K562 (cell line): ENCODE data around the gene NAA38. TPM values are rescaled to one million over a fixed set of nuclear protein-coding genes. Genes with fewer than 3 reads are reported as not detected.

Experiments
- ATAC-seq: fragments of 200-7000 bp; cut with Tn5 transposase; 3 replicates; pipeline ENCODE4 v1.9.1; 2020; ENCODE audit warnings: moderate library complexity
- BruUV-seq: library from RNA; stranded (reverse); fragments of 400-500 nt; replicated peaks from 2 replicates; lab custom pipeline; 2021; lab: Mats Ljungman, UMichigan
- CTCF ChIA-PET: fragments of 300-600 bp; formaldehyde crosslinking; extraction: SDS; loops from one replicate; lab custom pipeline; 2021; ENCODE audit warnings: low intra/inter-chr PET ratio; lab: Yijun Ruan, JAX
- POLR2A ChIA-PET: fragments of 300-600, 350-650 bp; sonication (Branson Sonifier 250); formaldehyde crosslinking; extraction: SDS; loops from one replicate; lab custom pipeline; 2021; ENCODE audit warnings: antibody characterized with exemption, inconsistent platforms; lab: Yijun Ruan, JAX
- DNase-seq, 4 experiments: peaks; one replicate each; pipeline versions ENCODE4 v3.0.0 to v3.0.0-alpha.2; 2011 to 2018; ENCODE audit warnings: low spot score in 3 of 4, mixed read lengths in 3 of 4; ENCODE audit errors: extremely low read depth in 1 of 4
- FAIRE-seq: peaks from 2 replicates; lab custom pipeline; 2011; peaks lifted over from hg19 to GRCh38; lab: Jason Lieb, UNC
- H2AFZ ChIP-seq: 2 replicates; pipeline ENCODE4 v1.6.0; 2011; ENCODE audit warnings: low read depth, low read length, control low read depth, inconsistent platforms
- H3K27ac ChIP-seq: fragments of 200-600 bp; 3 replicates; pipeline ENCODE4 v1.8.0; 2011; ENCODE audit warnings: low read depth, mild to moderate bottlenecking, control low read depth, inconsistent platforms, low read length, moderate library complexity, mixed read lengths; ENCODE audit errors: extremely low read depth
- H3K27me3 ChIP-seq, 2 experiments: fragments of 300-600 bp in 1 of 2; 2 replicates in 1 of 2; 3 replicates in 1 of 2; pipeline versions ENCODE4 v1.6.0 to v1.8.0; 2011; ENCODE audit warnings: inconsistent platforms in 2 of 2, low read length in 2 of 2, mild to moderate bottlenecking in 1 of 2, mixed read lengths in 1 of 2, moderate library complexity in 1 of 2; ENCODE audit not compliant: control insufficient read depth in 2 of 2, insufficient read depth in 2 of 2
- H3K36me3 ChIP-seq: fragments of 300-600 bp; 3 replicates; pipeline ENCODE4 v1.8.0; 2011; ENCODE audit warnings: mild to moderate bottlenecking, low read length, inconsistent platforms; ENCODE audit not compliant: control insufficient read depth, insufficient read depth
- H3K4me1 ChIP-seq, 2 experiments: fragments of 200-600 bp in 1 of 2; replicated peaks in 1 of 2; 2 replicates in 1 of 2; 3 replicates in 1 of 2; pipeline versions ENCODE4 v1.5.1 to v1.8.0; 2011; ENCODE audit warnings: inconsistent platforms in 2 of 2, low read length in 2 of 2, mild to moderate bottlenecking in 1 of 2, mixed read lengths in 1 of 2, moderate library complexity in 1 of 2; ENCODE audit not compliant: control insufficient read depth in 2 of 2, insufficient read depth in 2 of 2
- H3K4me2 ChIP-seq: 2 replicates; pipeline ENCODE4 v1.6.1; 2011; ENCODE audit warnings: low read length, control low read depth, inconsistent platforms, mixed read lengths; ENCODE audit not compliant: insufficient read depth
- H3K4me3 ChIP-seq: fragments of 200-600 bp; sonication (generic), shearing (Covaris generic); 2 replicates; pipeline ENCODE4 v1.5.1; 2016; ENCODE audit warnings: control low read depth, inconsistent platforms
- H3K79me2 ChIP-seq: fragments of 200-600 bp; 3 replicates; pipeline ENCODE4 v1.8.0; 2011; ENCODE audit warnings: low read length, inconsistent platforms; ENCODE audit not compliant: control insufficient read depth, insufficient read depth
- H3K9ac ChIP-seq, 2 experiments: 2 replicates each; pipeline versions ENCODE4 v1.6.0 to v1.6.1; 2011; ENCODE audit warnings: low read depth in 2 of 2, low read length in 2 of 2, control low read depth in 1 of 2, inconsistent platforms in 1 of 2, mild to moderate bottlenecking in 1 of 2, mixed read lengths in 1 of 2; ENCODE audit not compliant: insufficient read depth in 1 of 2
- H3K9me1 ChIP-seq: one replicate; pipeline ENCODE4 v1.6.0; 2011; ENCODE audit warnings: inconsistent platforms, mild to moderate bottlenecking, low read length, moderate library complexity; ENCODE audit not compliant: control insufficient read depth, insufficient read depth
- H3K9me3 ChIP-seq: replicated peaks from 2 replicates; pipeline ENCODE4 v1.5.1; 2011; ENCODE audit warnings: low read depth, low read length, inconsistent platforms; ENCODE audit not compliant: control insufficient read depth, insufficient read depth
- H4K20me1 ChIP-seq: replicated peaks from 2 replicates; pipeline ENCODE4 v1.6.1; 2011; ENCODE audit warnings: low read length, inconsistent platforms, mixed read lengths; ENCODE audit not compliant: control insufficient read depth, insufficient read depth
- GMEB1 ChIP-seq: fragments of 250-450 bp; sonication (Bioruptor Pico); IDR thresholded peaks from 2 replicates; pipeline ENCODE4 v1.4.0; 2020; ENCODE audit warnings: mild to moderate bottlenecking
- HDAC1 ChIP-seq, 2 experiments: fragments of 450-650 bp; IDR thresholded peaks; 2 replicates each; pipeline ENCODE4 v1.6.1; 2016 to 2017; ENCODE audit warnings: inconsistent platforms in 1 of 2, mild to moderate bottlenecking in 1 of 2, moderate library complexity in 1 of 2
- HSF4 ChIP-seq: fragments of 250-450 bp; sonication (Bioruptor Pico); IDR thresholded peaks from 2 replicates; pipeline ENCODE4 v2.1.2; 2022; ENCODE audit warnings: mild to moderate bottlenecking, moderate library complexity, borderline replicate concordance
- KAT7 ChIP-seq: sonication (generic); formaldehyde crosslinking; IDR thresholded peaks from 2 replicates; pipeline ENCODE4 v1.8.0; 2022; ENCODE audit warnings: missing genetic modification reagents, mild to moderate bottlenecking, borderline replicate concordance
- MAZ ChIP-seq, 2 experiments: fragments of 450-650 bp in 1 of 2; sonication (generic) in 1 of 2; formaldehyde crosslinking; IDR thresholded peaks in 1 of 2; conservative IDR thresholded peaks in 1 of 2; 2 replicates each; pipeline versions ENCODE4 v1.4.0 to v1.5.0; 2020; ENCODE audit warnings: mild to moderate bottlenecking in 1 of 2, missing genetic modification reagents in 1 of 2
- MLX ChIP-seq, 2 experiments: fragments of 450-650 bp in 1 of 2; sonication (generic) in 1 of 2; formaldehyde crosslinking; conservative IDR thresholded peaks; 2 replicates each; pipeline versions ENCODE4 v1.4.0 to v1.8.1; 2020 to 2022; ENCODE audit warnings: mild to moderate bottlenecking in 1 of 2, missing genetic modification reagents in 1 of 2
- NFATC3 ChIP-seq: fragments of 450-650 bp; IDR thresholded peaks from 2 replicates; pipeline ENCODE4 v1.6.1; 2017; ENCODE audit warnings: mild to moderate bottlenecking
- NR2C1 ChIP-seq, 2 experiments: fragments of 450-650 bp; IDR thresholded peaks; 2 replicates each; pipeline ENCODE4 v1.6.1; 2017; ENCODE audit warnings: mild to moderate bottlenecking in 2 of 2, antibody characterized with exemption in 1 of 2, inconsistent platforms in 1 of 2, missing compliant biosample characterization in 1 of 2, missing genetic modification characterization in 1 of 2
- RBM15 ChIP-seq: fragments of 200-400 bp; formaldehyde crosslinking; IDR thresholded peaks from 2 replicates; pipeline ENCODE4 v1.6.1; 2018; ENCODE audit warnings: mild to moderate bottlenecking, low read length, moderate library complexity; ENCODE audit not compliant: insufficient read depth
- RCOR1 ChIP-seq, 2 experiments: IDR thresholded peaks; 2 replicates each; pipeline ENCODE4 v1.6.1; 2012; ENCODE audit warnings: low read depth in 2 of 2, low read length in 2 of 2, borderline replicate concordance in 1 of 2, improper control_type of control experiment in 1 of 2
- TARDBP ChIP-seq: fragments of 450-650 bp; IDR thresholded peaks from 2 replicates; pipeline ENCODE4 v1.6.1; 2016
- ZBED1 ChIP-seq: IDR thresholded peaks from 2 replicates; pipeline ENCODE4 v1.6.1; 2014
- ZFPM2 ChIP-seq: fragments of 250-450 bp; sonication (Bioruptor Pico); IDR thresholded peaks from 2 replicates; pipeline ENCODE4 v1.5.1; 2022; ENCODE audit warnings: mild to moderate bottlenecking
- ZKSCAN8 ChIP-seq: fragments of 200-800 bp; sonication (Bioruptor generic); IDR thresholded peaks from 2 replicates; pipeline ENCODE4 v1.6.1; 2016; ENCODE audit warnings: missing genetic modification characterization, missing compliant biosample characterization
- ZNF133 ChIP-seq: fragments of 250-450 bp; sonication (Bioruptor Pico); IDR thresholded peaks from 2 replicates; pipeline ENCODE4 v1.4.0; 2020; ENCODE audit warnings: mild to moderate bottlenecking
- ZNF184 ChIP-seq: sonication (generic); formaldehyde crosslinking; IDR thresholded peaks from 2 replicates; pipeline ENCODE4 v1.5.0; 2020; ENCODE audit warnings: missing genetic modification reagents
- ZNF24 ChIP-seq: fragments of 450-650 bp; IDR thresholded peaks from 2 replicates; pipeline ENCODE4 v1.6.1; 2016
- ZNF77 ChIP-seq: fragments of 250-450 bp; sonication (Bioruptor Pico); IDR thresholded peaks from 2 replicates; pipeline ENCODE4 v1.5.0; 2020
- WGBS: fragments of 100-300 bp; shearing (Covaris generic); methylation state at CpG from one replicate; pipeline ENCODE4 v1.1.6; 2016; ENCODE audit warnings: low coverage, mixed read lengths; ENCODE audit not compliant: insufficient coverage; ENCODE audit errors: missing lambda C conversion rate; 5-methylcytosine and 5-hydroxymethylcytosine counted together
- in situ Hi-C: fragments of 300-500 bp; cut with MboI; formaldehyde crosslinking; loops from 4 replicates; pipeline ENCODE4 v1.15.0; 2018; ENCODE audit warnings: inconsistent platforms, mixed read lengths
- intact Hi-C: fragments of 100-400 bp; cut with micrococcal nuclease; formaldehyde crosslinking; loops from 2 replicates; pipeline ENCODE4 v1.14.2; 2022
- polyA plus RNA-seq, 8 experiments: library from polyadenylated mRNA; depleted of rRNA in 4 of 8; stranded (reverse) in 5 of 8; unstranded in 3 of 8; fragments of >200 nt; fragmentation: Nextera tagmentation in 2 of 8; fragmentation: Illumina TruSeq in 1 of 8; extraction: Ambion mirVana in 2 of 8; extraction: Trizol in 1 of 8; gene quantifications; 2 replicates each; pipeline versions ENCODE4 v1.2.1 to v1.2.3, GENCODE V29; 2011 to 2014; ENCODE audit warnings: inconsistent platforms in 1 of 8, missing spikeins in 1 of 8
- total RNA-seq, 7 experiments: library from RNA; depleted of rRNA in 6 of 7; stranded (reverse); fragments of >200 nt in 6 of 7; fragmentation: Illumina TruSeq in 2 of 7; extraction: Trizol in 2 of 7; gene quantifications; 2 replicates each; pipeline versions ENCODE4 v1.2.1 to v1.2.3, GENCODE V29; 2011 to 2021; ENCODE audit warnings: low replicate concordance in 1 of 7
- TF ChIP-seq, protein P1 (sequence below): fragments of 250-450 bp; sonication (Bioruptor Pico); IDR thresholded peaks from 2 replicates; pipeline ENCODE4 v1.5.0; 2021

NAA38 gene
- total and polyA plus RNA-seq, 9 of the 15 experiments (the other 6 are each of a cell fraction or from before 2014, with no cell fraction given): 16.4 to 99.8 (median 57.3) TPM

DNA sequence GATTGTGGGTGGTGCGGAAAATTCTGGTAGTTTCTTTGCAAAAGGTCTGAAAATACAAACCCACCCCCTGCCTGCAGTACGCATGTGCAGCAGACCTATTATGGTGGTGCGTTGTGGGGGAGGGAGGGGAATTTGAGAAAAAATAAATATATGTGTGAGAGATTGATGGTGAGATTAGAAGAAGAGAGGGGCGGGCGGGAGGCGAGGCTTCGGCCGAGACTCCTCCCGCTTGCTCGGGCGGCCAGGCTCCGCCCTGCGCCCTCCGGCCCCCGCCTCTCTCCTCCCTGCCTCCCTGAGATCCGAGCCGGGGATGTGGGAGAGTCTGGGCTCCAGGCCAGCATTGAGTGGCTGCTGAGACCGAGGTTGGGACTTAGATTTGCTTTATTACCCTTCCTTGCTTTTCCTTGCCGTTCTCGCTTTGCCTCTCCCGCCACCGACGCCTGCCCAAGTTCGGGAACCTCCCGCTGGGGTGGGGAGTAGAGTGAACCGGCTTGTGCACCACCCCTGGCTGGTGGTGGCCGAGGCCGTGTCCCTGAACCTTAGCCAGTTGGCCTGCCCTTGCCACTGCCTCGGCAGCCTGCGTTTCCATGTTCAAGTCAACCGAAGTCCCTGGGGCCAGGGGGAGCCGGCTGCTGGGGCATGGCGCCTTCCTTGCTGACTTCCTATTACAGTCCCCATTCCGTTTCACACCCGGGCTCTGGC, 30.3 kb upstream of the NAA38 start:
- POLR2A ChIA-PET: no interaction called here
- H3K9ac ChIP-seq: peak overlapping the region; percentile 86 to 87
- no TSS peak for BruUV-seq
- peak overlapping the region; percentile 66 for H3K4me3 ChIP-seq
- ATAC-seq (peak; percentile 91), DNase-seq (peak; percentile 81 to 92 (median 88)), FAIRE-seq (peak; percentile 92)
- intact Hi-C loops: loop anchor here (2.0 kb wide), 1 partner anchor 31 kb away; the partner anchor contains the start of gene NAA38
- CTCF ChIA-PET: no interaction called here
- no peaks in the 10 kb centered on the region; the same call in 1 of the 2 replicates for H4K20me1 ChIP-seq
- H3K27ac ChIP-seq: peak overlapping the region; percentile 97
- peak overlapping the region; percentile 60 for H2AFZ ChIP-seq
- H3K27me3 ChIP-seq: no peaks in the 10 kb centered on the region
- WGBS: 3% methylated on average over 16 of the region's 35 CpGs
- peaks cover 21 to 31% of the 10 kb centered on the region in 2 experiments; a peak in 4 of 5 replicates for H3K4me1 ChIP-seq
- in situ Hi-C loops: no loop called here
- H3K4me2 ChIP-seq: peak overlapping the region; percentile 92
- no peaks in the 10 kb centered on the region for H3K9me3 ChIP-seq
- H3K9me1 ChIP-seq: peaks cover 3% of the 10 kb centered on the region
- peaks cover 21% of the 10 kb centered on the region; the same call in 1 of the 3 replicates for H3K36me3 ChIP-seq
- H3K79me2 ChIP-seq: peaks cover 51% of the 10 kb centered on the region
- TF ChIP-seq TARDBP (no peak), HSF4 (CRISPR knock-in tag) (no peak), RBM15 (no peak), MLX (CRISPR knock-in tag; conservative IDR thresholded peaks at IDR 0.05) (no peak), ZNF133 (no peak), NR2C1 (IDR thresholded peaks at IDR 0.05) (no peak), NR2C1 (tag; IDR thresholded peaks at IDR 0.05) (no peak), RCOR1 (IDR thresholded peaks at IDR 0.05; ENCODE audit: borderline replicate concordance in 1 of 2, low read depth in 2 of 2, low read length in 2 of 2) (peak in 1 of 2 experiments; percentile 53; a peak in 1 of 4 replicates), KAT7 (CRISPR knock-in tag) (no peak), MAZ (CRISPR knock-in tag; conservative IDR thresholded peaks at IDR 0.05 in 1 of 2, IDR thresholded peaks at IDR 0.05 in 1 of 2) (peak; percentile 41 to 89; a peak in 3 of 4 replicates), ZNF24 (no peak), ZFPM2 (CRISPR knock-in tag) (no peak), ZNF77 (CRISPR knock-in tag) (no peak), GMEB1 (no peak), ZNF184 (CRISPR knock-in tag) (no peak), ZKSCAN8 (CRISPR knock-in tag) (no peak), ZBED1 (no peak), HDAC1 (IDR thresholded peaks at IDR 0.05) (0 out of 4 replicates have a peak, but pooled peaks of 1 of the 2 experiments have one; percentile 25), NFATC3 (no peak)
- TF ChIP-seq, protein P1, sequence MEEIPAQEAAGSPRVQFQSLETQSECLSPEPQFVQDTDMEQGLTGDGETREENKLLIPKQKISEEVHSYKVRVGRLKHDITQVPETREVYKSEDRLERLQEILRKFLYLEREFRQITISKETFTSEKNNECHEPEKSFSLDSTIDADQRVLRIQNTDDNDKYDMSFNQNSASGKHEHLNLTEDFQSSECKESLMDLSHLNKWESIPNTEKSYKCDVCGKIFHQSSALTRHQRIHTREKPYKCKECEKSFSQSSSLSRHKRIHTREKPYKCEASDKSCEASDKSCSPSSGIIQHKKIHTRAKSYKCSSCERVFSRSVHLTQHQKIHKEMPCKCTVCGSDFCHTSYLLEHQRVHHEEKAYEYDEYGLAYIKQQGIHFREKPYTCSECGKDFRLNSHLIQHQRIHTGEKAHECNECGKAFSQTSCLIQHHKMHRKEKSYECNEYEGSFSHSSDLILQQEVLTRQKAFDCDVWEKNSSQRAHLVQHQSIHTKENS (CRISPR knock-in tag): no peak
